Esophagus squamous epithelium (tissue), 5 donors: ENCODE results near the gene AGBL1. TPM values are rescaled to one million over a fixed set of nuclear protein-coding genes. Genes with fewer than 3 reads are reported as not detected.

Source experiments
- DNase-seq: peaks from one replicate; lab custom pipeline; 2025; lab: John Stamatoyannopoulos, UW
- H3K27ac ChIP-seq, 4 donors: fragments of 200-600 bp; sonication (generic); one replicate each; pipeline ENCODE4 v1.5.1; 2016 to 2019; ENCODE audit warnings: mild to moderate bottlenecking in 1 of 4
- H3K27me3 ChIP-seq, 4 donors: fragments of 200-600 bp; sonication (generic); 1 replicate in 3 of 4; 2 replicates in 1 of 4; pipeline versions ENCODE4 v1.5.1 to v1.6.0; 2017 to 2021; ENCODE audit warnings: antibody characterized with exemption in 1 of 4
- H3K36me3 ChIP-seq, 3 donors: fragments of 200-600 bp; sonication (generic); one replicate each; pipeline ENCODE4 v1.5.1; 2016 to 2019
- H3K4me1 ChIP-seq, 3 donors: fragments of 200-600 bp; sonication (generic); one replicate each; pipeline ENCODE4 v1.5.1; 2017 to 2019
- H3K4me3 ChIP-seq, 4 donors: fragments of 200-600 bp; sonication (generic); 1 replicate in 3 of 4; 2 replicates in 1 of 4; pipeline ENCODE4 v1.5.1; 2016 to 2019; ENCODE audit warnings: mild to moderate bottlenecking in 2 of 4, moderate library complexity in 1 of 4
- H3K9me3 ChIP-seq, 3 donors: fragments of 200-600 bp; sonication (generic); one replicate each; pipeline ENCODE4 v1.5.1; 2016 to 2019
- CTCF ChIP-seq, 6 experiments: fragments of 450-650 bp in 4 of 6; fragments of 200-600 bp in 2 of 6; sonication (generic) in 2 of 6; IDR thresholded peaks; one replicate each; pipeline ENCODE4 v1.5.1; 2016 to 2019; ENCODE audit warnings: antibody characterized with exemption in 6 of 6, mild to moderate bottlenecking in 4 of 6, moderate library complexity in 4 of 6
- POLR2A ChIP-seq, 4 donors: fragments of 450-650 bp; IDR thresholded peaks; one replicate each; pipeline ENCODE4 v1.6.1; 2017; ENCODE audit warnings: antibody characterized with exemption in 4 of 4, mild to moderate bottlenecking in 4 of 4, moderate library complexity in 3 of 4
- WGBS, 2 donors: methylation state at CpG; one replicate each; pipeline ENCODE4 v1.1.5; 2018; 5-methylcytosine and 5-hydroxymethylcytosine counted together
- intact Hi-C: fragments of 100-400 bp; cut with DNase I; formaldehyde crosslinking; loops from one replicate; pipeline ENCODE4 v1.15.0; 2022
- total RNA-seq, 4 donors: library from RNA; depleted of rRNA; stranded (reverse); fragments of >200 nt; gene quantifications; one replicate each; pipeline ENCODE4 v1.1.0, GENCODE V29; 2016
- donor health status: DM: yes; HTN: yes; CAD: no.

The AGBL1 gene
- total RNA-seq, 4 donors from 2014 or later, result 0.11 to 0.21 (median 0.19) TPM; not detected in 1

GRCh38 chr15:86879250-86880229 lies 799.9 kb downstream of the AGBL1 start:
- intact Hi-C loops, result no loop called here

GRCh38 chr15:86885616-86886015 lies 805.9 kb downstream of the AGBL1 start:
- WGBS, 2 donors, result 30 to 35% methylated on average over 1 of the region's 1 CpG
- Histone ChIP-seq H3K27me3 (no peaks in the 10 kb centered on the region), H3K9me3 (no peaks in the 10 kb centered on the region), H3K4me3 (no peak overlapping the region), H3K27ac (no peak overlapping the region), H3K36me3 (no peaks in the 10 kb centered on the region), H3K4me1 (no peaks in the 10 kb centered on the region)
- intact Hi-C loops, result no loop called here
- DNase-seq, result no peak
- no peak for TF ChIP-seq CTCF (IDR thresholded peaks at IDR 0.05)

More at GRCh38 chr15:86879250-86880229, 799.9 kb downstream of the AGBL1 start:
- Histone ChIP-seq H3K4me1 (no peaks in the 10 kb centered on the region), H3K4me3 (no peak overlapping the region), H3K27me3 (no peaks in the 10 kb centered on the region), H3K9me3 (no peaks in the 10 kb centered on the region), H3K27ac (no peak overlapping the region), H3K36me3 (no peaks in the 10 kb centered on the region)
- WGBS, 2 donors, result 57 to 74% methylated on average over 9 to 10 of the region's 10 CpGs
- DNase-seq, result no peak
- TF ChIP-seq CTCF (IDR thresholded peaks at IDR 0.05) (no peak), POLR2A (IDR thresholded peaks at IDR 0.05) (no peak)

- no peak for TF ChIP-seq POLR2A (IDR thresholded peaks at IDR 0.05)
- TF ChIP-seq CTCF (IDR thresholded peaks at IDR 0.05), result no peak
- Histone ChIP-seq H3K4me3 (no peak overlapping the region), H3K27ac (no peak overlapping the region), H3K36me3 (no peaks in the 10 kb centered on the region), H3K4me1 (no peaks in the 10 kb centered on the region), H3K27me3 (peaks cover 0 to 20% (median 0%) of the 10 kb centered on the region in 4 donors), H3K9me3 (no peaks in the 10 kb centered on the region)
- intact Hi-C loops, result no loop called here
- DNase-seq, result no peak
- WGBS, 2 donors, result 32 to 35% methylated on average over 8 to 10 of the region's 10 CpGs
These were observed 813.2 kb downstream of the AGBL1 start for GRCh38 chr15:86892774-86893449.

GRCh38 chr15:86894269-86894668 lies 814.6 kb downstream of the AGBL1 start:
- Histone ChIP-seq H3K9me3 (no peaks in the 10 kb centered on the region), H3K4me3 (no peak overlapping the region), H3K27ac (no peak overlapping the region), H3K36me3 (no peaks in the 10 kb centered on the region), H3K4me1 (no peaks in the 10 kb centered on the region), H3K27me3 (peaks cover 0 to 20% (median 0%) of the 10 kb centered on the region in 4 donors)
- no peak for DNase-seq
- WGBS, 2 donors, result 38 to 68% methylated on average over 3 of the region's 3 CpGs
- intact Hi-C loops, result no loop called here
- TF ChIP-seq POLR2A (IDR thresholded peaks at IDR 0.05) (no peak), CTCF (IDR thresholded peaks at IDR 0.05) (no peak)
